Kasumi-1 (cell line): ENCODE results near the gene HTD2.
A peak's percentile ranks its signal among the peaks of the same experiment; 100 is the strongest.
"Not testable (repeated sequence)": the region's sequence is repeated elsewhere in the genome, so short reads cannot be mapped to it uniquely, and the experiment has no call there.

ENCODE experiments used
- DNase-seq, 2 experiments: peaks; one replicate each; lab custom pipeline; 2025; lab: John Stamatoyannopoulos, UW

HTD2 gene

DNA sequence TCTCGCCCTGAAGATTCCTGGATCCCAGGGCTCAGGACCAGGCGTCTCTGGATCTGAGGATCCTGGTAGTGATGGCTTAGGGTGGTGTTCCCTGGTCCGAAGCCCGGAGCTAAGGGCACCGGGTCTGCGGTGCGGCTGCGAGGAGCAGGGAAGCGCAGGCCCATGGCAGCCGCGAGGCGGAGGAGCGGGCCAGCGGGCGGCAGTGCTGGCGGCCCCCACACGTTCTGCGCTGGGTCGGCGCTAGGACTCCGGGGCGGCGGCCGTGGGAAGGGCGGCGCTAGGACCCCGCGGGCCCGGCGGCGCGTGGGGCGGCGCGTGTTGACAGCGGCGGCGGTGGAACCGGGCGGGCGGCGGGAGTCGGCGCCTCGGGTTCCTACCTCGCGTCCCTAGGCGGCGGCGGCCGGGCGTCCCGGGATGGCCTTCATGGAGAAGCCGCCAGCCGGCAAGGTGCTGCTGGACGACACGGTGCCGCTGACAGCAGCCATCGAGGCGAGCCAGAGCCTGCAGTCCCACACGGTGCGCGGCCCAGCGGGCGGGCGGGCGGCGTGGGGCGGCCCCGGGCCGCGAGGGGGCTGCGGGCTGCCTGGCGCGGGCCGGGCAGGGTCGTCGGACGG, 26.4 kb downstream of the HTD2 start, which contains the start of gene PXK:
PXK (plus strand) TSS at position 318 of the 614 bp plus-strand sequence; CDS start at position 415, 97 bp downstream.
- DNase-seq = peak; percentile 49 to 65

DNA sequence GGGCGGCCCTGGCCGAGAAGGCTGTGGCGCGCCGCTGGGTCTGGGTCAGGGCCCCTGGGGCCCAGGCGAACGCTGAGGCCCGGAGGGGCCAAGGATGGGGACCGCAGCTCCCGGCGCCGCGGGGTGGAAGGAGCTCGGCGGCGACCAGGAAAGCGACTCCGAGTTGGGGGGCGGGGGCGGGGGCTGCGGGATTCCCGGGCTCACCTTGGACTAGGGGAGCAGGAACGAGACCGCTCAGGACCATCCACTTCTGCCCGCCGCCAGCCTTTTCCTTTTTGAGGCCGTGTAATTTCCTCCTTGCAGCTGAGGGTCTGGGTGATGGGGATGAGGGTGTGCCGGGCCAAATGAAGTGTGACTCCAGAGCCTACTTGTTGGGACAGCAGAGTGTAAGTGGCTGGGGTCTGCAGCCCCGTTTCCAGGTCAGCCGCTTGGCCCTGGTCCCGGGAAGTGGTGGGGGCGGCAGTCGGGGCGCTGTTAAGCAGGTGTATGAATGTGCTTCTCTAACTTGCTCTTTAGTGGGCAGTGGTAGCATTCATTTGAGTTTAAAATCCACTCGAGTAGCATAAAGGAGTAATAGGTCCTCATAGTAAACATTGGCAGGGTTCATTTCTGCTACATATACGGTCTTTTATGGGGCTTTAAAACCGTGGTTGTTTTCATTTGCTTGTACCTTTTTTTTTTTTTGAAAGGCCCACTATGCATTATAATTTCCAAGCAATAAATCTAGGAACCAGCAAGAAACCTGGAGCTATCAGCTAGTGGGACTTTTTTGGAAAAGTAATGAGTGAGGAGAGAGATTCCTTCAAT, 27.1 kb downstream of the HTD2 start:
- peak; percentile 35 to 72 for DNase-seq

DNA sequence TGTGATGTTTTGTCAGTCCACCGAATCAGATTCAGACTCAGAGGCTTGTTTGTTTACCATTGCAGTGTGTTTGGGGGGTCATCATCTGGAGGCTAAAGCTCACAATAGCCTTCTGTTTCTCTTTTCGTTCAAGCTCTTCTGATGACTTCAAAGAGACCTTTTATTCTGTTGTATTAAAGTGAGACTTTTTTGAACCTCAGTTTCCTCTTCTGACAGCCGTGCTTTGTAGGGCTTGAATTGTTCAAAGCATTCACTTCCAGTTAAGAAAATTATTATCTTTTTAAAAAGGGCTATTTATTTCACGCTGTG, 27.6 kb downstream of the HTD2 start:
- DNase-seq = peak in 1 of 2 experiments; percentile 21

DNA sequence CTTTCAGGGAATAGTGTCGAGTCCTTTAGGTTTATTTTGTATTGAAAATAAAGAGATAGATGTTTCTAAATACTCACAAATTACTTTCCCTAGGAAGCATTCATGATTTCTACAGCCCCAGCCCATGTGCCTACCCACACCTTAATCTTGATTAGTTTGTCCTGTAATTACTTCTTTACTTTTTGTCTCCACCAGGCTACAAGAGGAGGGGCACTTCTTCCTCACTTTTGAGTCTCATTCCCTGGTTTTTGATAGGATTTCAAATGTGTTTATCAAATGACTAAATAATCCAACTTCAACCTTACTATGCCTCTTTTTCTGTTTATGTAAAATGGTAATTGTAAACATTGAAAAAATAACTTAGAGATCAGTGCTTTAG, 28.2 kb downstream of the HTD2 start:
- no peak for DNase-seq

DNA sequence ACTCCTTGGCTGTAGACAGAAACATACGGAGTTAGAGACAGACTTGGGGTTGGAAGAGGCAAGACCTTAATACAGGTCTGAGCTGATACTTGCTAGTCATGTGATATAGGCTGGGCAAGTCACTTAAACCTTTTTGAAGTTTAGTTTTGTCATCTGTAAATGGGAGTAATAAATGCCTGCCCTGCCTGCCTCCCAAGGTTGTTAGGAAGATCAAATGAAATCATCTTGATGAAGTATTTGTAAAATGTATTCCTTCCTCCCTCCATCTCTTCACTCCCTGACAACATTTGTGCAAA, 29.3 kb downstream of the HTD2 start:
- peak in 1 of 2 experiments; percentile 80 for DNase-seq

DNA sequence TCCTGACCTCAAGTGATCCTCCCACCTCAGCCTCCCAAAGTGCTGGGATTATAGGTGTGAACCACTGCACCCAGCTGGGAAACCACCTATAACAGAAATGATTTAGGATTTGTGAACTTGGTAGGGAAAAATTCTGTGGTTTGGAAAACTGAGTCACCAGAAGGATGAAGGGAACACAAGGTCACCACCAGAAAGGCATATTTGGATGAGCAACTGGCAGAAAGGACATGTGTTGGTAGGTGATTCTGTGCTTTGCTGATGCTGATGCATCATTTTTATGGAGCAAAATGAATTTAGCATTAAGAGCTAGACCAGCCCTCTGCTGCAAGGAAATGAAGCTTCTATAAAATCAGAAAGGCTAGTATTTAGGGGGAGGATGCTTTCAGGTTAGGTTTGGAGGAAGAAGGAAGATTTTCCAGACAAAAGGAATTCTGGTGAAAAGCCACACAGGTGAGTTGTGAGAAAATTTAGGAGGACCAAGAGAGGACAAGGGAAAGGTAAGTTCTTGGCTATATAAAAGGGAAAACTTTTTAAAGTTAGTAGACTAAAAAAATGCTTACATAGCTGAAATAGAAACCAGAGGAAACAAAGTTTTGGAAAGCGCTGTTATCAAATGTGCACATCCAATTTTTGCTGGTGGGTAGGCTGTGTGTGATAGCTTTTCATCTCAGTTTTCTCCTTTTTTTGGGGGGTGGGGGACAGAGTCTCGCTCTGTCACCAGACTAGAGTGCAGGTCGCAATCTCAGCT, 30.0 kb downstream of the HTD2 start:
- DNase-seq = no peak

DNA sequence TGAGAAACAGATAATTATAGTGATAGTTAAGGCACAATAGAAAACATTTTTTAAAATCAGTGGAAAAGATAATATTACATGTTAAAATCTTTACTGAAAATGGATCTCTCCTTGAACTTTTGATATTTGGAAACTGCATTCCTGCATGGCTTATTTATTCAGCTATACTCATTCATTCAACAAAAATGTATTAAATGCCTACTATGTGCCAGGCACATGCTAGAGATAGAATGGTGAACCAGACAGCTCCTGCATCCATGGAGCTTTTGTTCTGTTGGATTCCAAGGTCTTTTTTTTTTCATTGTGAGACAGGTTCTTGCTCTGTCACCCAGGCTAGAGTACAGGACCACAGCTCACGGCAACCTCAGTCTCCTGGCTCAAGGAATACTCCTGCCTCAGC, 30.9 kb downstream of the HTD2 start:
- DNase-seq = no peak

DNA sequence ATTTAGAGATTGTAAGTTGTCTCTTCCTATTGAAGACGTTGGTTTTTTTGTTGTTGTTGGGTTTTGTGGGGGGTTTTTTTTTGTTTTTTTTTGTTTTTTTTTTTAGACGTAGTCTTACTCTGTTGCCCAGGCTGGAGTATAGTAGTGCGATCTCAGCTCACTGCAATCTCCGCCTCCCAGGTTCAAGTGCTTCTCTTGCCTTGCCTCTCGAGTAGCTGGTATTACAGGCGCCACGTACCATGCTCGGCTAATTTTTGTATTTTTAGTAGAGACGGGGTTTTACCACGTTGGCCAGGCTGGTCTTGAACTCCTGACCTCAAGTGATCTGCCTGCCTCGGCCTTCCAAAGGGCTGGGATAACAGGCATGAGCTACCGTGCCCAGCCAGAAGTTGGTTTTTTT, 32.8 kb downstream of the HTD2 start:
- DNase-seq = not testable (repeated sequence)

DNA sequence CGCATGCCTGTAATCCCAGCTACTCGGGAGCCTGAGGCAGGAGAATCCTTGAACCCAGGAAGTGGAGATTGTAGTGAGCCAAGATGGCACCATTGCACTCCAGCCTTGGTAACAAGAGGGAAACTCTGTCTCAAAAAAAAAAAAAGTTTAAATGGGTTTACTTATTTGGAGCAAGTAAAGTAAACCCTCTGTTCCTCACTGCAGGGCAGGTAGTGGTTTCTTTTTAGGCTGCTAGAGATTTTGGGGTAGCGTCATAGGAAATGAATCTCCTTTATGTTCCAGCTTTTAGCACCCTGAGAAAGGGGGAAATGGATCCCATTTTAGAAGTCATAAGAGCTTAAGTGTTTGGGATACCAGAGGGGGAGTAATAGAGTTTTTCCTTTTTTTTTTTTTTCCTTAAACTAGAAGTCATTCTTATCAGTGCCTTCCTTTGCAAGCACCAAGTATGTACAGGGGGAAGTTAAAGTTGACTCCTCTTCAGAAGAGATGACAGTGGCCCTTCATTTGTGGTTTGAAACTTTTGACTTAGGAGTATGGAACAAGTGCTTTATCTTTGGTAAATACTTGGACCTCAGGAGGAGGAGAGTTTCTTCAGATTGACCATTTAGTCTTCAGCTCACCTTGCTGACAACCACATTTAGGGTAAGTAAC, 34.4 kb downstream of the HTD2 start:
- DNase-seq = peak; percentile 19 to 26

DNA sequence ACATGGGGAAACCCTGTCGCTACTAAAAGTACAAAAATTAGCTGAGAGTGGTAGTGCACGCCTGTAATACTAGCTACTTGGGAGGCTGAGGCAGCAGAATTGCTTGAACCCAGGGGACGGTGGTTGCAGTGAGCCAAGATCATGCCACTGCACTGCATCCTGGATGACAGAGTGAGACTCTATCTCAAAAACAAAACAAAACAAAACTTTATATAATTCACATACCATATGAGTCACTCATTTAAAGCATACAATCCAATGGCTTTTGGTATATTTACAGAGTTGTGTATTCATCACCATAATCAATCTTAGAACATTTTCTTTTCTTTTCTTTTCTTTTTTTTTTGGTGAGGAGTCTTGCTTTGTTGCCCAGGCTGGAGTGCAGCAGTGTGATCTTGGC, 35.1 kb downstream of the HTD2 start:
- DNase-seq = no peak

DNA sequence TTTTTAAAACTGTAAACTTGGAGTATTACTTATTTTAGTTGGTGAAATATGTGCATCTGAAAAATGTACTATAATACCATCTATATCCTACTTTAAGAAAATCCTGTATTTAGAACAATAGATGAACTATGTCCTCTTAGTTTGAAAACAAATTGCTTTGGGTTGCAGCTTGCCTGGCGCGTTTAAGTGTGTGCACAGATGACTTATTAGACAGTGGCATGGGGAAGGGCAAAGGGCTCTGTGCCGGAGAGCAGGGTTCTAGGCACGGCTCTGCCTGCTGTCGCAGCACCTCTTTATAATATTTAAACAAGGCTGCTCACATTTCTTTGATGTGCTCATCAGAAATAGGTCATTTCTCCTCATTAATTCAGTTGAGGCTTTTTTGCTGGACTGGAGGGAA, 36.4 kb downstream of the HTD2 start:
- no peak for DNase-seq

DNA sequence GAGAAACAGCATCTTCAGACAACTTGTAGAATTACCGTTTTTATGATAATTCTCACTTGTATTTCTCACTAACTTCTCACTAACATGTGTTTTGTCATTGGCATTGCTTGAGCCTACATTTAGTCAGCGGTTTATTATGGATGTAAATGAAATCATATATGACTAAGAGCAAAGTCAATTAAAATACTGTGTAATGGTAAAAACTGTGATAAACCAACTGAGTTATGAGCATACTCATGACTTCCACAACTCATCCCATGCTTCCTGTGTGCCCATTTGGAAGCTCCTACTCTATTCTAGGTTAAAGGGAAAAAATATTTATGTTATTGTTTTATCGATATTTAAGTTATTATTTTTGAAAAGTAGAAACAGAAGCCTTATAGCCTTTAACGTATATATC, 39.1 kb downstream of the HTD2 start:
- DNase-seq = no peak

DNA sequence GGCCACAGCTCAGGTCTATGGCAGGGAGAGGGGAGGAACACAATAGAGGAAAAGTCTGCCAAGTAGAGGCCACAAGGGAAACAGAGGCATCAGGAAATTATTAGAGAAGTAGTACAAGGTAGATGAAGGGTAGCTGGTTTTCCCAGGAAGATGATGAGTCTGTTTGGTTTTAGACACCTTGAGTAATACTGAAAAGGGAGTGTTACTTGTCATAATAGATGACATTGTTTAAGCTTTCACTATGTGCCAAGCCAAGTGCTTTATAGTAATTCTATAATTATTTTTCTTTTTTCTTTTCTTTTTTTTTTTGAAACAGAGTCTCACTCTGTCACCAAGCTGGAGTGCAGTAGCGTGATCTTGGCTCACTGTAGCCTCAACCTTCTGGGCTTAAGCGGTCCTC, 40.0 kb downstream of the HTD2 start:
- no peak for DNase-seq

DNA sequence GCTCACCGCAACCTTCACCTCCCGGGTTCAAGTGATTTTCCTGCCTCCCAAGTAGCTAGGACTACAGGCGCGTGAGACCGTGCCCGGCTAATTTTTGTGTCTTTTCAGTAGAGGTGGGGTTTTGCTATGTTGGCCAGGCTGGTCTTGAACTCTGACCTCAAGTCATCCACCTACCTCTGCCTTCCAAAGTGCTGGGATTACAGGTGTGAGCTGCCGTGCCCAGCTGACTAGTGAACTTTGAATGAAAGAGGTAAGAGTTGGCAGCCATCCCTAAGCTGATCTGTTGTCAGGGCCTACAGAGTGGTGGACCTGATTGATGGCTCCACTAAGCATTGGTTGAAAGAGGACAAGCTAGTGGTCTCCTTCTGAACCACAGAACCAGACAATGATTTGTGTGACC, 41.7 kb downstream of the HTD2 start:
- no peak for DNase-seq

DNA sequence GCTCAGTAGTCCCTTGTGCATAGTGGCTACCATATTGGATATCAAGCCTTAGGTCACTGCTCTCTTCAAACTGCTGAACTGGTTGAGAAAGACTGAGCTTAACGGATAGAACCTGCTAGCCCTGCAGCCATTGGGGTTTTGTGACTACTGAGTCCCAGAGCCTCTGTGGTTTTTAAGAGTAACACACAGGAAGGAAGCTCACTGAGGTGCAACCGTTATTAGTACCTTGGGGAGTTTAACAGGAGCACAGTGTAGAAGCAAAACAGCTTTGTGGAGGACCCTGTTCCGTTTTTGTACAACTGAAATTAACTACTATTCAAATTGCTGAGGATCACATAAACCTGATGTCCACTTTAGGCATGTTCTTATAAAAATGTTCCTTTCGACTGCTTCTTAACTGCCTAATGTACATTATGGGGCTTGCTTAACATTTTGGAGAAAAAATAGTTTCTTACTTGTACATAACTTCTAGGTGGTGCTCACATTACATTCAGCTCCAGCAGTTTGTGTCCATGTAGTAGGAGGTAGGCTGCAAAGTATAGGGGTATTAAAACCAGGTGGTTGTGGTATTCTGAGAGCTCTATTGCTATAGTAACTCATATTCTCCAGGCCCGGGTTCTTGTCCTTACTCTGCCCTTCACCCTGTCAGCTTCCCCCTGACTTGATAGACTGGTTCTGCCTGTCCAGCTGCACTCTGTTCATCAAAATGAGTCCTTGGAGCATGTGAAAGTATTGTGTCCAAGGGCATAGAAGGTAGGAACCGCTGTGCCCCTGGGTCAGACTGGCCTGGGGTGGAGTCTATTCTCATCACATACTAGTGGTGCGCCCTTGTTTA, 43.7 kb downstream of the HTD2 start:
- peak; percentile 96 to 97 for DNase-seq

DNA sequence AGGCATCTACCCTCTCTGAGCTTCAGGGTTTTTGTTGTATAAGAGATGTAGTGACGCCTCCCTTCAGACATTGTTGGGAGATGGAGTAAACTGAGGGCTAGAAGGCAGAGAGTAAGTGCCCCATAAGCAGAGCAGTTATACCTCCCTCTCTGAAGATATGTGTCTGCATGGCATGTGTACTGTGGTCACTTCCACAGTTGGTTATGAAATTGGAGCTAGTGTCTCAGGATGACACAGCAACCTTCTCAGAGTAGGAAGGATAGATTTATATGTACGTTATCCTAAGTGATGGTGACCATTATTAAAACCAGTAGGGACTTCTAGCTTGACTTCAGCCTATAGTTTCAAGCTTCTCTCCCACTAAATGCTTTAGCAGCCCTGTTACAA, 44.3 kb downstream of the HTD2 start:
- peak; percentile 33 to 56 for DNase-seq

DNA sequence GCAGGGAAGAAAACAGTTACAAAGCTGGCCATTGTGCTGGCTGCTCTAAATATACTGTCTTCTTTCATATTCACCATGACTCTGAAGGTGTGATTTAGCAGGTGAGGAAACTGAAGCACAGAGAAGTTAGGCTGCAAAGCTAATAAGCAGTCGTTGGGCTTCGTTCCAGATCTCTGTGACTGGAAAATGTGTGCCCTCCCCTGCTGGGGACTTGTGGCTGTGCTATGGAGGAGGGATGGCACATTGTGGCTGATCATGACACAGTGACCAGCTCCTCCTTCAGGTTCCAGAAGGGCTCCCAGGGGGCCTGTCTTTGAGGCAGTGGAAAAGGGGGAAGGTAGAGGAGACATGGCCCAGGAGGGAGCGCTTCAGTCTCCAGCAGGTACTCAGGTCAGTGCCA, 45.6 kb downstream of the HTD2 start:
- DNase-seq = peak; percentile 86 to 91

DNA sequence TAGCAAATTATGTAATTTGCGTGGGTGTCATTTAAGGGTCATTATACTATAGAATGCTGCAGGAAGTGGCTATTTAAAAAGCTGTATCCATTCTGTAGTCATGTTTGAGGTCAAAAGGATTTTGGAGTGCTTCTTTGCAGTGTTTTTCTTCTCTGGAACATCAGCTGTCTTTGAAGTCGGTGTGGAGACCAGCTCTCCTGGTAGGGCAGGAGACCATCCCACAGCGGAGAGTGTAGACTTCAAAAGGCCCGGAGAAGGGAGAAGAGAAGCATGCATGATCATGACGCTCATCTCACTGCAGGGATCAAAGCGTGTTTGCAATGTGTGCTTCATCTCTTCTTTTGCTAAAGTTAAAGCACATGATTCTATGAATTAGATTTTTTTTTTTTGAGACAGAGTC, 46.3 kb downstream of the HTD2 start:
- no peak for DNase-seq

DNA sequence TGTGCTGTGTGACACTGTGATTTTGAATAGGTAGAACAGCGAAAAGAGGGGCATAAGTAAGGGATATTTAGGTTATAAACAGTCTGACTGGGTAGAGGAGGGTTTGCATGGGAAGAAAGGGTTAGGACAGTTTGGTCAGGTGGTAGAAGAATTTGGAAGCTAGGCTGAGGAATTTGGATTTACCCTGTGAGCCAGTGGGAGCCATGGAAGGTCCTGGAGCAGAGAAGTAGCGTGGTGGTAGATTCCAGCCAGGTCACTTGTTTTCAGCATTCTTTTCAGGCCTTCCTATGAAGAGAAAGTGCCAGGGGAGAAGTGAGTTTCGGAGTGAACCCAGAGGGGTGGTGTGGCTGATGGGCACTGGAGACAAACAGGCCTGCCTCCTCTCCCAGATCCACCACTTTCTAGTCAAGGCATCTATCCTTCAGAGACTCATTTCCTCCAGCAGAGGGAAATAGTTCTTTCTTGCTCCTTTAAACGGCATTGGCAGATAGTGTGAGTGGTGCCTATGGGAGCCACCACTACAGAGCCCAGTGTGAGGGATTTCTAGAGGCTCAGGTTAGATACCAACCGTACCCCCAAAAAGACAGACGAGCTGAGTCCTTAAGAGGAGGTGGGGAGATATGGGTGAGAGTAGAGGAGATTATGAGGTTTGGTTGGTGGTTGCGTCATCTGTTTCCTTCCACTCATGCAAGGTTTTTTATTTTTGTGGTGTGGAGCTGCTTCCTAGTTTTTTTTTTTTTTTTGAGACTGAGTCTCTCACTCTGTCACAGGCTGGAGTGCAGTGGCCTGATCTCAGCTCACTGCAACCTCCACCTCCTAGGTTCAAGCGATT, 47.6 kb downstream of the HTD2 start:
- DNase-seq = peak; percentile 83 to 85

DNA sequence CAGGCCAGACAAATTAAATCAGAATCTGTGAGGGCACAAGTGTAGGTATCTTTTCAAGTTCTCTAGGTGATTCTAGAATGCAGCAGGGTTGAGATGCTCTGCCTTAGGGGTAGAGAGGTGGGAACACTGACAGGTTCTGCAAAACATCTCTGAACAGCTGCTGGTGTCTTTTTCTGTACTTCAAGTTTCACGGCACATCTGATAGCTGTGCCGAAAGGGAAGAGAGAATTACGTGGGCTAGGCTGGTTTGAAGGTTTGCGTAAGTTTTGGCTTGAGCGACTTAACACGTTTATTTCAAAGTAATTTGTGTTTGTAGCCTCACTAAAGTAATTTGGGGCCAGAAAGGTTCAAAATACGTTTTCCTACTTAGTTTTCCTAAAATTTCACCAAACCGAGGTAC, 48.9 kb downstream of the HTD2 start:
- peak in 1 of 2 experiments; percentile 31 for DNase-seq

DNA sequence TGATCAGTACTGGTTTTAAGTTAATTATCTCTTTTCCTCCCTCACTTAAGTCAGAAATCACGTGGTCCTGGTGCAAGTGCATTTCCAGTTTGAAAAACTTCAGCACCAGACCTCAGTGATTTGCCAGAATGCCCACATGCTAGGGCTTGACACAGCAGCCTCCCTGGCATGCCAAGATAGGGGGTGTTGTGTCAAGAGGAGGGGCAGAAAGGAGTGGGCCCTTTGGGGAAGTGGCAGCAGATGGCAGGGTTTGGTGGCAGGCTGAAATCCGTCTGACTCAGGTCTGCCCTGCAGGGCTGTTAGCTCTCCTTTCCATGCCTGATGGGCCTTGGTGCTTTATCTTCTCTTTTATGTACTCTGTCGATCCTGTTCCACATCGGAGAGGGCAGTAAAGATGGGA, 49.7 kb downstream of the HTD2 start:
- peak; percentile 63 to 79 for DNase-seq
